ENCODE results near the gene GMIP. TPM values are rescaled to one million over a fixed set of nuclear protein-coding genes. Genes with fewer than 3 reads are reported as not detected.

Gene GMIP
- polyA plus RNA-seq, 1 of the 3 experiments (the other 2 are of a cell fraction): 6.3 TPM

- Histone ChIP-seq H3K9ac (no peak overlapping the region), H3K9me3 (no peaks in the 10 kb centered on the region), H3K4me1 (ENCODE audit: control insufficient read depth in 1 of 2, insufficient read depth in 2 of 2, low read depth in 1 of 2, low read length in 1 of 2) (no peaks in the 10 kb centered on the region; a peak in 1 of 4 replicates), H3K4me2 (no peak overlapping the region), H3K79me2 (ENCODE audit: insufficient read depth) (no peaks in the 10 kb centered on the region), H3F3A (replicated peaks; ENCODE audit: insufficient read depth) (no peaks in the 10 kb centered on the region), H2AFZ (ENCODE audit: low read depth) (no peak overlapping the region), H3K27me3 (ENCODE audit: insufficient read depth) (no peaks in the 10 kb centered on the region), H3K4me3 (ENCODE audit: low read depth in 2 of 2, low read length in 1 of 2) (no peak overlapping the region), H3K36me3 (replicated peaks in 1 of 2; ENCODE audit: control insufficient read depth in 1 of 2, insufficient read depth in 2 of 2, low read length in 1 of 2) (peaks cover 7 to 17% of the 10 kb centered on the region in 2 experiments), H3K27ac (ENCODE audit: low read depth in 2 of 2, low read length in 1 of 2) (no peak overlapping the region), H4K20me1 (ENCODE audit: insufficient read depth) (no peaks in the 10 kb centered on the region), H3K9me2 (no peaks in the 10 kb centered on the region)
- DNase-seq: no peak
- TF ChIP-seq YY1 (IDR thresholded peaks at IDR 0.05; ENCODE audit: low read depth) (no peak), GABPA (IDR thresholded peaks at IDR 0.05; ENCODE audit: low read depth) (no peak), CHD2 (IDR thresholded peaks at IDR 0.05; ENCODE audit: low read length, partially characterized antibody) (no peak), SIN3A (IDR thresholded peaks at IDR 0.05; ENCODE audit: borderline replicate concordance, low read depth, low read length) (no peak), RAD21 (IDR thresholded peaks at IDR 0.05; ENCODE audit: low read length) (no peak), TCF12 (IDR thresholded peaks at IDR 0.05) (no peak), TEAD4 (IDR thresholded peaks at IDR 0.05; ENCODE audit: borderline replicate concordance, insufficient read depth) (no peak), REST (IDR thresholded peaks at IDR 0.05; ENCODE audit: low read depth, low read length) (no peak), USF2 (IDR thresholded peaks at IDR 0.05; ENCODE audit: borderline replicate concordance, low read depth, low read length) (no peak), EP300 (IDR thresholded peaks at IDR 0.05; ENCODE audit: borderline replicate concordance in 1 of 2, low read depth in 1 of 2, low read length in 1 of 2) (no peak), RCOR1 (IDR thresholded peaks at IDR 0.05; ENCODE audit: low read length) (no peak), MEF2A (IDR thresholded peaks at IDR 0.05; ENCODE audit: borderline replicate concordance, low read depth) (no peak)
- POLR2A ChIA-PET: no interaction called here
- CTCF ChIA-PET: interaction anchor here (2.6 to 3.7 kb wide), 2 partner anchors 12 to 100 kb away, joined by 11 to 18 read pairs; partner anchors contain the start of gene GMIP
- WGBS (ENCODE audit: low lambda C conversion rate): 82% methylated on average over 5 of the region's 5 CpGs
These were observed 10.8 kb downstream of the GMIP start for GRCh38 chr19:19632661-19633060.

- Histone ChIP-seq H3K9me3 (no peaks in the 10 kb centered on the region), H3K27me3 (ENCODE audit: insufficient read depth) (no peaks in the 10 kb centered on the region), H3K9me2 (no peaks in the 10 kb centered on the region), H3K9ac (no peak overlapping the region), H3K4me3 (ENCODE audit: low read depth in 2 of 2, low read length in 1 of 2) (no peak overlapping the region), H3K4me2 (no peak overlapping the region), H3K4me1 (ENCODE audit: control insufficient read depth in 1 of 2, insufficient read depth in 2 of 2, low read depth in 1 of 2, low read length in 1 of 2) (peaks cover 0 to 13% of the 10 kb centered on the region in 2 experiments; a peak in 1 of 4 replicates), H3K36me3 (replicated peaks in 1 of 2; ENCODE audit: control insufficient read depth in 1 of 2, insufficient read depth in 2 of 2, low read length in 1 of 2) (peaks cover 7 to 14% of the 10 kb centered on the region in 2 experiments), H2AFZ (ENCODE audit: low read depth) (no peak overlapping the region), H4K20me1 (ENCODE audit: insufficient read depth) (no peaks in the 10 kb centered on the region), H3K27ac (ENCODE audit: low read depth in 2 of 2, low read length in 1 of 2) (no peak overlapping the region), H3F3A (replicated peaks; ENCODE audit: insufficient read depth) (no peaks in the 10 kb centered on the region), H3K79me2 (ENCODE audit: insufficient read depth) (no peaks in the 10 kb centered on the region)
- WGBS (ENCODE audit: low lambda C conversion rate): 100% methylated on average over 3 of the region's 7 CpGs
- DNase-seq: no peak
- CTCF ChIA-PET: interaction anchor here (0.7 to 6.1 kb wide), 4 partner anchors 10 to 99 kb away, joined by 4 to 28 read pairs (median 8); partner anchors contain the start of gene GMIP
- POLR2A ChIA-PET: no interaction called here
- TF ChIP-seq NRF1 (IDR thresholded peaks at IDR 0.05; ENCODE audit: low read depth, low read length) (no peak), RFX5 (IDR thresholded peaks at IDR 0.05; ENCODE audit: low read length) (no peak), SIN3A (IDR thresholded peaks at IDR 0.05; ENCODE audit: borderline replicate concordance, low read depth, low read length) (no peak), MAX (IDR thresholded peaks at IDR 0.05; ENCODE audit: low read depth) (no peak), IRF3 (IDR thresholded peaks at IDR 0.05; ENCODE audit: low read depth, low read length) (no peak), ZBTB33 (IDR thresholded peaks at IDR 0.05; ENCODE audit: borderline replicate concordance, low read depth) (no peak)
These were observed 12.1 kb downstream of the GMIP start for GRCh38 chr19:19631346-19631745.

Data from SK-N-SH (cell line).